ENCODE measurements around the gene PCDH1.
"Not testable (repeated sequence)": the region's sequence is repeated elsewhere in the genome, so short reads cannot be mapped to it uniquely, and the experiment has no call there.

Gene PCDH1

DNA sequence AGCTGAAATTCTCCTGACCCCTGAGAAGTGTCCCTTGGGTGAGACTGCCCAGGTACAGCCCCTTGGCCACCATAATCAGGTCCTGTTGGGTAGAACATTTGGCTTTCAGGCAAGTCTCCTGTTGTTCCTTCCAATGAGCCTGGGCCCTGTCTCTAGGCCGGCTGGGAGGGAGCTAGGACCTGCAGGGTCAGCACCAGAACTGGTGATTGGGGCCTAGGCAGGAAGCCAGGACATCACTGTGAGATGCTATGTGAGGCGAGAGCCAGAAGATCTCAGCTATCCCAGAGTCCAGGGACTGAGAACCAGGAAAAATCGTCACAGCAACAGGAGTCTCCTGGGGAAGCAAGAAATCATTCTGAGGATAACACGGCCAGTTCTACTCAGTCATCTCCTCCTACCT lies 51.5 kb downstream of the PCDH1 start:
- no peak for DNase-seq

DNA sequence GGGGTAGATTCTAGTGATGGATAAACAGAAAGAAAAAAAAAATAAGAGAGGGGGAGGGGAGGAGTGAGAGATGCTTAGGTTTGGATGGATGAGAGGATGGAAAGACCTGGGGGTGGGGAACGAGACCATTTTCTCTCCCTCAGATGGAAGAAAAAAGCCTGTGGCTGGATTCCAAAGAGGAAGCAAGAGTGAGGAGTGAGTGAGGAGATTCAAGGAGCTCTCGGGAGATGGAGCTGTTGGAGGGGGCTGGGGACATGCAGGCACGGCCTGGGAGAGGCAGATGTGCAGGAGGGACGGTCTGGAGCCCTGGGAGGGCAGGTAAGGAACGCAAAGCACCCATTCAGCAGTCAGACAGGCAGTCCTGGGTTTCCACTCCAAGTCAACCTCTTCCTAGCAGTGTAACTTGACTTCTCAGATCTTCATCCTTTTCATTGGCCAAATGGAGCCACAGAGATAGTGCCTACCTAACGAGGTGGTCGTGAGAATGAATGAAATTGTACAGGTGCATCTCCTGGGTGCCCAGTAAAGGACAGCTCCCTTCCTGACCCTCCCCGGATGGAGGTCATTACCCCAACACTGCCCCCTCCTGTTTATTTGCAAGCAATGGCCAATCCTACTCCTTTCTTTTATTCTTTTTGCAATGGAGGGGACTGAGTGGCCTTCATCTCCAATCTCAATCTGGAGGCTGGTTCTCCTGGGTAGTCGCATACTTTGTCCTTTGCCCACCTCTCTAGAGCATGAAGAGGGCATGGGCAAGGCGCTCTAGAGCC lies 52.2 kb downstream of the PCDH1 start:
- no peak for DNase-seq

DNA sequence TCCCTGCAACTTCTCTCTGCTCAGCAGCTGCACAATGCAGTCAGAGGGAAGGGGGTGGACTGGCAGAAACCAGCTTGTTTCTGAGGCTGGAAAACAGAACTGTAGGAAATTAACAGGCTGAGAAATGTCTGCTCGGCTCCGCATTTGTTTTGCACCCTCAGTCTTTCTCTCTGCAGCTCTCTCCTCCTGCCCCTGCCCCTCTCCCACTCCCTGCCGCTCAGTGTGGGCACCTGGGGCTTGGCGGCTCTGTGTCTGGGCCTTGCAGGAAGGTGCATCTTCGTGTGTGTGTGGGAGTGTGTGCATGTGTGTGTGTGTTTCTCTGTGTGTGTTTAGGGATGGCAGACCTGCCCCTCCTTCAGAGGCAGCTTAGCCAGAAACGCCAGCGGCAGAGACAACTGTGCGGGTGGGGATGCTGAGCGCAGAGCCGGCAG lies 53.0 kb downstream of the PCDH1 start:
- DNase-seq, result no peak

DNA sequence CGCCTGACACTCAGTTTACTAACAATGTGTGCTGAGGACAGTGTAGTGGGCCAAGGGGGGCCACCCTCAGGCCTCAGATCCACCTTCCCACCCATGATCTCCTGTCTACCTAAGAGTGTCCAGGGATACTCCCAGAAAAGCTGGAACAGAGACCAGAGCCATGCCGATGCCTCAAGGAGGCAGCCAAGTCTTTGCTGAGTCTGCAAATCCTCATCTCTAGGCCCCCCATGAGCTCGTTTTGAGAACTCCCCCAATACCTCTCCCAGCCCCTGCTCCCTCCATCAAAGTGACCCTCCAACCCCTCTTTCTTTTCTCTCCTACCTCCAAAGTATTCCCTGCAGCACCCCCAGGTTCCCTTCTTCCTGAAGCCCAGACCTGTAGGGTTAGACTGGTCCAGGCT lies 53.5 kb downstream of the PCDH1 start:
- no peak for DNase-seq

- no peak for DNase-seq
These were observed 55.2 kb downstream of the PCDH1 start for GRCh38 chr5:141823056-141823455.

- no peak for DNase-seq
These were observed 56.1 kb downstream of the PCDH1 start for GRCh38 chr5:141822144-141822543.

- DNase-seq, result no peak
These were observed 56.7 kb downstream of the PCDH1 start for GRCh38 chr5:141821430-141821925.

- not testable (repeated sequence) for DNase-seq
These were observed 57.5 kb downstream of the PCDH1 start for GRCh38 chr5:141820686-141821085.

GRCh38 chr5:141817631-141818030 lies 60.6 kb downstream of the PCDH1 start:
- no peak for DNase-seq

DNA sequence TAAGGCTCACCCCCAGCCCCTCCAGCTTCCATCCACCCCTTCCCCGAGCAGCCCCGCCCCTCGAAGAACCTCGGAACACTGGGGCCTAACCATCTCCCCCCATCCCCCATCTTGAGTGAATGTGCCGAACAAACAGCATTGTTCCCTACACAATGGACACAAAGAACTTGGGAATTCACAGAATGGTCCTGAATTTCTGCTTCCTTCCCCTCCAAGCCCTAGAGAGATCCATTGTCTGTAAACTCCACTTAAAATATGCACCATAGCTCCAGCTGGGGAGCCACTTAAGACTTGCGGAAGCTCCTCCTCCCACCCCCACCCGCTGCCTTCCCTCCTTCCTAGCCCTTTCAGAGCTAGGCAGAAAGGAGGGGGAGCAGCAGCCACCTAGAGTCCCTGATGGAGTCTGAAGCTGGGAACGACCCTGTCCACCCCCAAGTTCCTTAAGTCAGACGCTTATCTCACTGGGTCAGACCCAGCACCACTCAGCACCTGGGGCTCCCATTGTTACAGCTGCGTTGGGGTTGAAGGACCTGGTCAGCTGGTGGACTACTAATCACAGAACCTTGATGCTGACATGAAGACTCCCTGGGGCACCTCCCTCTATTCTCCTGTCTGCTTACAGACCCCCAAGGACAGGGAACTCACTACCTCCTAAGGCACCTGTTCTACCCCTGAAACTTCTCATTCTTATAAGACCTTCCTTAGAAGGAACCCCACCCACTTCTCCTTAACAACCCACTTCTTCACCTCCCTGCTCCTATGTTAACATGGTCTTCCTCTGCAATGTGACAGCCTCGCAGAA lies 61.4 kb downstream of the PCDH1 start:
- no peak for DNase-seq

DNA sequence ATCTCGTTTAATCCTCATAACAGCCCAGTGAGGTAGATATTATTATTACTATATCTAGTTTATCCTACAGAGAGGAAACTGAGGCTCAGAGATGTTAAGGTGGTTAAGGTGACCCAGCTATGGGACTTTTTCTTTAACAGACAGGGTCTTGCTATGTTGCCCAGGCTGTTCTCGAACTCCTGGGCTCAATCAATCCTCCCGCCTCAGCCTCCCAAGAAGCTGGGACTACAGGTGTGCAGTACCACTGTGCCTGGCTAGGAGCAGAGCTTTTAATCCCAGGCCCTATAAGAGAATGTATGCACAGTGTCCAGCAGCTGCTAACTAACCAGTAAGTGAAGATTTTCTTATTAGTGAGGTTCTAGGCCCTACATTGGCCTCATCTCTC lies 62.4 kb downstream of the PCDH1 start:
- DNase-seq, result no peak

DNA sequence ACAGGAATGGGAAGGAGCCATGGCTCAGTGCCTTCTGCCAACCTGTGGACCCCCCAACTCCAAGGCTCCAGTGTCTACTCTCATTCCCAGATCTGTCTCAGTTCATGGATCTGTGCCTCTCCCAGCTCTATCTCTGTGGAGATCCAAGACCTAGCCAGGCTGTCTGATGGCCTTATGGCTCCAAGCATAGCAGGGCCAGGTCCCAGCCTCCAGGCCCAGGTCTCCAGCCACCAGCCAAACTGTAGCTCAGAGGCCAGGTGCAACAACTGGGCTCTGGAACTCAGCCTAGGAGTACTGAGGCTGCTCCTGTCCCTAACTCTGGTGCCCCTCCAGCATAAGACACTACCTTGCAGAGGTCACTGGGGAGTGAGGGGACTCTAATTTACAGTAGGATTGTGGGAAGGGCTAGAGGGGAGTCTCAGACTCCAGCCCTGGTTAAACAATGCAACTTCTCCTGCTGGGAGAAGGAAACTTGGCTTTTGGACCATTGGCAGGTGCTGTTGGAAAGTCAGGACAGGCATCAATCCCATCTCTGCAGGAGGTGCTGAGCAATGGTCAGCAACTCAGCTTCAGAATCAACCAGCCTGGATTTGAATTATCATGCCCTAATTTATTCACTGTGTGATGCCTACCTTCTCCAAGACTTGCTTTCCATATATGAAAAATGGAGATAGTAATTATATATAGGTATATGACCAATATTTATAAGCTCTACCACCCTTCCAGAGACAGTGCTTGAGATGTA lies 63.0 kb downstream of the PCDH1 start:
- no peak for DNase-seq

DNA sequence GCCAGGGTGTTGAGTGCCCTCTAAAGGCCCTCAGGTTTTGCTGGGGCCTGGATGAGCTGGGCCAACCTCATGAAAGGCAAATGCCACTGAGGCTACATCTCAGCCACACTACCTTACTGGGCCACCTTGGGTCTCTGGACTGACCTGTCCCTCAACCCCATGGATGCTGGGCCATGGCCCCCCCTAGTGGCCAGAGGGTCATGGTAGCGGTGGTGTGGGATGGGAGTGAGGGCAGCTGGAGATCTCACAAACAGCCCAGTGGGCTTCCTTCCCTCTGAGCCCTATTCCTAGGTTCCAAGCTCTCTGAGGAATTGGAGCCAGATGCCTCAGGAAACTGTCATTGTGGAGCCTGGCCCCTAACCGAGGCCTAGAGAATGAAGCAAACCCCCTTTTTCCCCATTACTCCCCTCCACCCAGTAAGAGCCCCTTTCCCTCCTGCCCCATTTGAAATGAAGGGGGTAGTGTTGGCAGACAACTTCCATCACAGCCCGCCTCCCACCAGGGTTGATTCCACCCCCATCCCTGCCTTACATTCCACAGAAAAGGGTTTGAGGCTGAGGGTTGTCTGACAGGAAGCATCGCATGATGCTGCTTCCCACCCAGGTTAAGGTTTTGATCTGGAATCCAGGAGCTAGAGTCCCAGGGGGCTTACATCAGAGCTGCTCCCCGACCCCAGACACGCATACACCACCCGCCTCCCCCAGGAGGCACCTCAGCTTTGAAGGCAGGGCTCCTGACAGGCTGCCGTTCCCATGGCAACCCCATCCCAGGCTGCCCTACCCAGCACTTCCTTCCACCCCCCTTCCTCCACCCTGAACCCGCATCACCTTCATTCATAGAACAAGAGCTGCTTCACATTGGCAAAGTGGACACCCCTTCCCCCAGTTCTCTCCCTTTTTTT lies 63.9 kb downstream of the PCDH1 start:
- no peak for DNase-seq

DNA sequence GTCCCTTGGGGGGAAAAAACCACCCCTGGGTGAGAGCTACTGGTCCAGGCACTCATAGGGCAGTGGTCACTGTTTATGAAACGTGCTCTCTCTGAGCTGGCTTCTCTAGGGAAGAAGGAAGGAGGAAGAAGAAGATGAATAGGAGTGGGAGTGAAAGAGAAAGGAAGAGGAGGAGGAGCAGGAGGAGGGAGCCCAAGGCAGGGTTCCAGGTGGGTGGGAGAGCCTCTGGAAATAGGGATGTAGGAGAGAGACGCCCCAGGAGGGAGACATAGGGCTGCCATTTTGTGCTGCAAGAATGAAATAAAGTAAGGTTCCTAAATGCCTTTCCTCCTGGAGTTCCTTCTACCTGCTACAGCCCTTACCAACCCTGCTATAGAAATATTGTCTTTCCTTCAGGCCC lies 65.7 kb downstream of the PCDH1 start:
- DNase-seq, result no peak

GRCh38 chr5:141811287-141812155 lies 66.7 kb downstream of the PCDH1 start:
- DNase-seq, result no peak

DNA sequence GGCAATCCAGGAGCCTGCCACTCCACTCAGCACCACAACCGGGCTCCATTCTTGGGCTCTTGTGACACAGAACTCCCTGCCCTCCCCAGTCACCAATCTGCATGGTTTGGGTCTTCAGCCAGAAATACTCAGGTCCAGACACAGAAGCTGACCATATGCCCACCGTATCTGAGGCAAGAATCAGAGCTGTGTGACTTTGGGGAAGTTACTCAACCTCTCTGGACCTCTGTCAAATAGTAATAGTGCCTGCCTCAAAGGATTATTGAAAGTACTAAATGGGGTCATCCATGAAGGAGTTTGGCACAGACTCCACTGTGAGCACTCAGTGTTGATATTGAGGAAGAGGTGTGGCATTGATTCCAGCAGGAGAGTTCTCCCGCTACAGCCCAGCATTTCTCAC lies 67.5 kb downstream of the PCDH1 start:
- DNase-seq, result no peak

DNA sequence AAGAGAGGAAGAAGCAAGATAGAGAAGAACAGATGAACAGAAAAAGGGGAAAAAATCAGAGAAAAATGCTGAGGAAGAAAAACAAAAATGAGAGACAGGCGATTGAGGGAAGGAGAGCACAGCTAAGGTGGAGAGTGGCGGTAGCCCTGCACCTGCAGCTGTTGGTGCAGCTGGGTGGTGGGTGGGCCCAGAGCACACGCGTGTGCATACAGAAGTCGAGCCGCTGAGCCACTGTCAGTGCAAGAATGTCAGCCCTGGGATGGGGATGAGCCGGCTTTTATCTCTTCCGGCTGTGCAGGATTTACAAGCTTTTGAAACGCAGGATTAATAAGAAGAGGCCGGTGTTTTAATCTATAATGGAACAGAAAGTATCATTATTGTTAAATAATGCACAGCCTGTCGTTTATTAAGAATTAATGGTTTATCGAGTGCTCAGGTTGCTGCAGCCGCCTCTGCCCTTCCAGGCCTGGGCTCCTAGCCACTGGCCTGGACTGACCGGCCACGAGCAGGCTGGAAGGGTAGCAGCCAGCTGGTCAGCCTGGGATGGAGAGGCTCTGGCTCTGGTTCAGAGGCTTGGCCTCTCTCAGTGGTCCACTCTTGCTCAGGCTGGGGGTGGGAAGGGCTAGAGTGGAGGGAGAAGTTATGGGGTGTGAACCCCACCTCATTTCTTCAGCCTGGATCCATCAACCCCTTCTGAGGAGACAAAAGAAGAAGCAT lies 68.7 kb downstream of the PCDH1 start:
- no peak for DNase-seq

- DNase-seq, result no peak
These were observed 69.4 kb downstream of the PCDH1 start for GRCh38 chr5:141808857-141809256.

DNA sequence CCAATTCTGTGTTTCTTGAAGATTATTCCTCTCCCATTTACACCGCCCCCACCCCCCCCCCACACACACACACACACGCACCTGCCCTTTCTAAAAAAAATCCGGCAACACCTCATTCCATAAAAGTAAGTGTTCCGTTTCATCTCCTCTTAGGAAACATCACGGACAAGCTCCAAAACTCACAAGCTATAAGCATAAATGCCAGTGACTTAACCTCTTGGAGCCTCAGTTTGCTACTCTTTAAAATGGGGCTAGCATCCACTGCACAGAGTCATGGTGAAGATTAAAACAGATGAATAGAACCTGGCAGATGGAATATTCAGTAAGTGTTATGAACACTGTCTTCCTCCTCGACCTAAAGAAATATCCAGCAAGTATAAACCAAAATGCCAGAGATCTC lies 70.5 kb downstream of the PCDH1 start:
- no peak for DNase-seq

DNA sequence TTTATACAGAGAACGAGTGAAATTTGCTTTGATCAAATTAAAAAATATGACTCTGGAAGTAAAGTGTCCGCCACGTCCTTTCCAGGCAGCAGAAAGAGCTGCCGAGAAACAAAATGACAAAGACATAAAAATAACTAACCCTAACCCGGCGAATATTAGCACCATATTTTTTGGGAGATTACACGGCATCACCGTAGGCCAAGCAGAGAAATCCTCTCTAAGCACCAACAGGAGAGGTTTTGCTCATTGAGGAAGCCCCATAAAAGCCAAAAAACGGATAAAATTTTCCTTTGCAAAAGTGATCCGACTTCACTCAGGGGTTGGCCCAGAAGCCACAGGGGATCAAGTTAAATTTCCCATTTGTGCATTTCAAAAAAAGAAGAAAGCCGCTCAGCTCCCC lies 70.9 kb downstream of the PCDH1 start:
- DNase-seq, result no peak

GRCh38 chr5:141806626-141807025 lies 71.6 kb downstream of the PCDH1 start:
- DNase-seq, result no peak

Measured in NCI-H2081 treated with DMSO at 0.1 percent for 48 hours (cell line).